SK-N-SH treated with all-trans-retinoic acid at 6 μM for 48 hours (cell line): ENCODE results near the gene SIAH1.
"Not testable (repeated sequence)": the region's sequence is repeated elsewhere in the genome, so short reads cannot be mapped to it uniquely, and the experiment has no call there.

Experiments used
- ATAC-seq: fragments of 200-7000 bp; cut with Tn5 transposase; 3 replicates; pipeline ENCODE4 v1.9.1; 2020; ENCODE audit warnings: mild to moderate bottlenecking, moderate library complexity
- ARNTL ChIP-seq: fragments of 450-650 bp; formaldehyde crosslinking; IDR thresholded peaks from 2 replicates; pipeline ENCODE4 v1.5.0; 2020; ENCODE audit warnings: low read depth, mild to moderate bottlenecking, moderate library complexity, borderline replicate concordance
- ESRRG ChIP-seq: fragments of 250-450 bp; sonication (Bioruptor Pico); IDR thresholded peaks from 2 replicates; pipeline ENCODE4 v1.6.1; 2021; ENCODE audit warnings: mild to moderate bottlenecking
- GLIS3 ChIP-seq: fragments of 250-450 bp; sonication (Bioruptor Pico); IDR thresholded peaks from 2 replicates; pipeline ENCODE4 v1.5.0; 2020; ENCODE audit warnings: mild to moderate bottlenecking, moderate library complexity
- ISL1 ChIP-seq: fragments of 250-450 bp; sonication (Bioruptor Pico); IDR thresholded peaks from 2 replicates; pipeline ENCODE4 v2.1.2; 2022; ENCODE audit warnings: mild to moderate bottlenecking, moderate library complexity
- OSR1 ChIP-seq: fragments of 250-450 bp; sonication (Bioruptor Pico); IDR thresholded peaks from 2 replicates; pipeline ENCODE4 v1.8.0; 2022; ENCODE audit warnings: moderate library complexity, mild to moderate bottlenecking, inconsistent platforms
- TCF4 ChIP-seq: fragments of 250-450 bp; sonication (Bioruptor Pico); IDR thresholded peaks from 2 replicates; pipeline ENCODE4 v1.8.0; 2021; ENCODE audit warnings: mild to moderate bottlenecking, moderate library complexity, borderline replicate concordance
- TOX ChIP-seq: fragments of 250-450 bp; sonication (Bioruptor Pico); IDR thresholded peaks from 2 replicates; pipeline ENCODE4 v1.8.0; 2021; ENCODE audit warnings: mild to moderate bottlenecking, moderate library complexity, borderline replicate concordance
- ZC3H10 ChIP-seq: fragments of 250-450 bp; sonication (Bioruptor Pico); IDR thresholded peaks from 2 replicates; pipeline ENCODE4 v1.5.1; 2021; ENCODE audit warnings: mild to moderate bottlenecking, moderate library complexity
- ZFP3 ChIP-seq: fragments of 250-450 bp; sonication (Bioruptor Pico); IDR thresholded peaks from 2 replicates; pipeline ENCODE4 v1.5.0; 2020; ENCODE audit warnings: mild to moderate bottlenecking, moderate library complexity
- ZFP30 ChIP-seq: fragments of 450-650 bp; formaldehyde crosslinking; IDR thresholded peaks from 2 replicates; pipeline ENCODE4 v1.5.0; 2022; ENCODE audit warnings: mild to moderate bottlenecking, moderate library complexity
- ZNF565 ChIP-seq: fragments of 450-650 bp; formaldehyde crosslinking; conservative IDR thresholded peaks from 2 replicates; pipeline ENCODE4 v1.5.0; 2020; ENCODE audit warnings: low read depth, mild to moderate bottlenecking, moderate library complexity
- ZNF70 ChIP-seq: fragments of 450-650 bp; formaldehyde crosslinking; IDR thresholded peaks from 2 replicates; pipeline ENCODE4 v1.5.0; 2020; ENCODE audit warnings: mild to moderate bottlenecking, moderate library complexity
- ZNF8 ChIP-seq: fragments of 450-650 bp; formaldehyde crosslinking; IDR thresholded peaks from 2 replicates; pipeline ENCODE4 v1.5.0; 2020; ENCODE audit warnings: mild to moderate bottlenecking, moderate library complexity
- TF ChIP-seq, protein P1 (sequence below): fragments of 250-450 bp; sonication (Bioruptor Pico); IDR thresholded peaks from 2 replicates; pipeline ENCODE4 v1.5.1; 2020; ENCODE audit warnings: low read depth, mild to moderate bottlenecking, moderate library complexity
- TF ChIP-seq, protein P2 (sequence below): fragments of 250-450 bp; sonication (Bioruptor Pico); IDR thresholded peaks from 2 replicates; pipeline ENCODE4 v1.8.0; 2021; ENCODE audit warnings: low read depth, mild to moderate bottlenecking, moderate library complexity, borderline replicate concordance
- TF ChIP-seq, protein P3 (sequence below): fragments of 250-450 bp; sonication (Bioruptor Pico); IDR thresholded peaks from 2 replicates; pipeline ENCODE4 v1.8.0; 2020; ENCODE audit warnings: mild to moderate bottlenecking, moderate library complexity, borderline replicate concordance
- TF ChIP-seq, protein P4 (sequence below): fragments of 250-450 bp; sonication (Bioruptor Pico); IDR thresholded peaks from 2 replicates; pipeline ENCODE4 v1.5.1; 2021; ENCODE audit warnings: mild to moderate bottlenecking, moderate library complexity
- TF ChIP-seq, protein P5 (sequence below): fragments of 250-450 bp; sonication (Bioruptor Pico); IDR thresholded peaks from 2 replicates; pipeline ENCODE4 v1.5.0; 2020; ENCODE audit warnings: mild to moderate bottlenecking, moderate library complexity

The SIAH1 gene

DNA sequence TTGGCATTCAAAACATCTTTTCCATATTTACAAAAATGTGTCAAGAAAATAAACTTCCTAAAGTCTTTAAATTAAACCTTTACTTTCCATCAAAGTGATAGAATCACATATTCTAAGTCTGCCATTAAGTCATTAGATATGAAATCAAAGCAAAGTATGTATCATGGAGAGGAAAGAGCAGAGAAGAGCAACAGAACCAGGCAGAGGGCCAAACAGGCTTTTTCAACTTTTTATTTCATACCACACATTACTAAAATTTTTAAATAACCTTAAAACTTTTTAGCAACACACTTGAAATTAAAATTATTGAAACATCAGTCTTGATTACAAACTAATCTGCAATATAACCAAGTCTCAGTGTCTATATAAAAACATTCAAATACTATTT is 13.8 kb downstream of the SIAH1 start:
- TF ChIP-seq, protein P1, sequence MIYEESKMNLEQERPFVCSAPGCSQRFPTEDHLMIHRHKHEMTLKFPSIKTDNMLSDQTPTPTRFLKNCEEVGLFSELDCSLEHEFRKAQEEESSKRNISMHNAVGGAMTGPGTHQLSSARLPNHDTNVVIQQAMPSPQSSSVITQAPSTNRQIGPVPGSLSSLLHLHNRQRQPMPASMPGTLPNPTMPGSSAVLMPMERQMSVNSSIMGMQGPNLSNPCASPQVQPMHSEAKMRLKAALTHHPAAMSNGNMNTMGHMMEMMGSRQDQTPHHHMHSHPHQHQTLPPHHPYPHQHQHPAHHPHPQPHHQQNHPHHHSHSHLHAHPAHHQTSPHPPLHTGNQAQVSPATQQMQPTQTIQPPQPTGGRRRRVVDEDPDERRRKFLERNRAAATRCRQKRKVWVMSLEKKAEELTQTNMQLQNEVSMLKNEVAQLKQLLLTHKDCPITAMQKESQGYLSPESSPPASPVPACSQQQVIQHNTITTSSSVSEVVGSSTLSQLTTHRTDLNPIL (CRISPR knock-in tag) = no peak
- peak; percentile 40 for TF ChIP-seq ISL1 (CRISPR knock-in tag)
- TF ChIP-seq, all 23 proteins: peak for 1
- no peak for ATAC-seq

DNA sequence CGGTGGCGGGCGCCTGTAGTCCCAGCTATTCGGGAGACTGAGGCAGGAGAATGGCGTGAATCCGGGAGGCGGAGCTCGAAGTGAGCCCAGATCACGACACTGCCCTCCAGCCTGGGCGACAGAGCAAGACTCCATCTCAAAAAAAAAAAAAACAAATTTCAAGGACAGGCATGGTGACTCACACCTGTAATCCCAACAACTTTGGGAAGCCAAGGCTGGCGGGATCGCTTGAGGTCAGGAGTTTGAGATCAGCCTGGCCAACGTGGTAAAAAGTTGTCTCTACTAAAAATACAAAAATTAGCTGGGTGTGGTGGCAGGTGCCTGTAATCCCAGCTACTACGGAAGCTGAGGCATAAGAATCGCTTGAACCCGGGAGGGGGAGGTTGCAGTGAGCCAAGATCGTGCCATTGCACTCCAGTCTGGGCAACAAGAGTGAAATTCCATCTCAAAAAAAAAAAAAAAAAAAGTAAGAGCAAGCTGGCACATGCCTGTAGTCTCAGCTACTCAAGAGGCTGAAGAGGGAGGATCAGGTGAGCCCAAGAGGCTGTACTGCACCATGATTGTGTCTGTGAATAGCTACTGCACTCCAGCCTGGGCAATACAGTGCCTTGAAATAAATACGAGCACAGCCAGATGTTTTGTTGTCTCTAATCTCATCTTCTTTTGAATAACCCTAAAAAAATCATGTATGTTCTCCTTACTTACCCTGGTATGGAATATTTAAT is 14.4 kb downstream of the SIAH1 start:
- ATAC-seq = not testable (repeated sequence)

DNA sequence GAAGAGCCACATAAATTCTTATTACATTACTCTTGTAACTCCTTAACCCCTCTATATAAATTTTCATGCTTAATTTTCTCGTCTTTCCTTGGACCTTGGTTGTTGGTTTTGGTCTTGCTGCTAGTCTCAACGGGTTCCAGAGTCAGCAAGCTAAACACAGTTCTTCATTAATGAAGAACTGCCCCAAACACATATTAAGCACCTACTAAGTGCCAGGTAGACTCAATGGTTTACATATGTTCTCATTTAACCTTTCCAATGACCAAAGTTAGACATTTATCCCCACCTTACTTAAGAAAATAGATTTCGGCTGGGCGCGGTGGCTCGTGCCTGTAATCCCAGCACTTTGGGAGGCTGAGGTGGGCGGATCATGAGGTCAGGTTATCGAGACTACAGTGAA is 15.0 kb downstream of the SIAH1 start:
- TF ChIP-seq ESRRG (no peak), GLIS3 (CRISPR knock-in tag) (no peak), ARNTL (CRISPR knock-in tag) (no peak), OSR1 (no peak), ZFP30 (CRISPR knock-in tag) (no peak), ZNF8 (CRISPR knock-in tag) (no peak), ZNF565 (CRISPR knock-in tag) (no peak), TOX (CRISPR knock-in tag) (no peak), TCF4 (CRISPR knock-in tag) (no peak), ZC3H10 (no peak)
- TF ChIP-seq, protein P2, sequence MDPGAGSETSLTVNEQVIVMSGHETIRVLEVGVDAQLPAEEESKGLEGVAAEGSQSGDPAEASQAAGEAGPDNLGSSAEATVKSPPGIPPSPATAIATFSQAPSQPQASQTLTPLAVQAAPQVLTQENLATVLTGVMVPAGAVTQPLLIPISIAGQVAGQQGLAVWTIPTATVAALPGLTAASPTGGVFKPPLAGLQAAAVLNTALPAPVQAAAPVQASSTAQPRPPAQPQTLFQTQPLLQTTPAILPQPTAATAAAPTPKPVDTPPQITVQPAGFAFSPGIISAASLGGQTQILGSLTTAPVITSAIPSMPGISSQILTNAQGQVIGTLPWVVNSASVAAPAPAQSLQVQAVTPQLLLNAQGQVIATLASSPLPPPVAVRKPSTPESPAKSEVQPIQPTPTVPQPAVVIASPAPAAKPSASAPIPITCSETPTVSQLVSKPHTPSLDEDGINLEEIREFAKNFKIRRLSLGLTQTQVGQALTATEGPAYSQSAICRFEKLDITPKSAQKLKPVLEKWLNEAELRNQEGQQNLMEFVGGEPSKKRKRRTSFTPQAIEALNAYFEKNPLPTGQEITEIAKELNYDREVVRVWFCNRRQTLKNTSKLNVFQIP (CRISPR knock-in tag) = no peak
- TF ChIP-seq, protein P3, sequence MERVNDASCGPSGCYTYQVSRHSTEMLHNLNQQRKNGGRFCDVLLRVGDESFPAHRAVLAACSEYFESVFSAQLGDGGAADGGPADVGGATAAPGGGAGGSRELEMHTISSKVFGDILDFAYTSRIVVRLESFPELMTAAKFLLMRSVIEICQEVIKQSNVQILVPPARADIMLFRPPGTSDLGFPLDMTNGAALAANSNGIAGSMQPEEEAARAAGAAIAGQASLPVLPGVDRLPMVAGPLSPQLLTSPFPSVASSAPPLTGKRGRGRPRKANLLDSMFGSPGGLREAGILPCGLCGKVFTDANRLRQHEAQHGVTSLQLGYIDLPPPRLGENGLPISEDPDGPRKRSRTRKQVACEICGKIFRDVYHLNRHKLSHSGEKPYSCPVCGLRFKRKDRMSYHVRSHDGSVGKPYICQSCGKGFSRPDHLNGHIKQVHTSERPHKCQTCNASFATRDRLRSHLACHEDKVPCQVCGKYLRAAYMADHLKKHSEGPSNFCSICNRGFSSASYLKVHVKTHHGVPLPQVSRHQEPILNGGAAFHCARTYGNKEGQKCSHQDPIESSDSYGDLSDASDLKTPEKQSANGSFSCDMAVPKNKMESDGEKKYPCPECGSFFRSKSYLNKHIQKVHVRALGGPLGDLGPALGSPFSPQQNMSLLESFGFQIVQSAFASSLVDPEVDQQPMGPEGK (CRISPR knock-in tag) = no peak
- no peak for ATAC-seq

DNA sequence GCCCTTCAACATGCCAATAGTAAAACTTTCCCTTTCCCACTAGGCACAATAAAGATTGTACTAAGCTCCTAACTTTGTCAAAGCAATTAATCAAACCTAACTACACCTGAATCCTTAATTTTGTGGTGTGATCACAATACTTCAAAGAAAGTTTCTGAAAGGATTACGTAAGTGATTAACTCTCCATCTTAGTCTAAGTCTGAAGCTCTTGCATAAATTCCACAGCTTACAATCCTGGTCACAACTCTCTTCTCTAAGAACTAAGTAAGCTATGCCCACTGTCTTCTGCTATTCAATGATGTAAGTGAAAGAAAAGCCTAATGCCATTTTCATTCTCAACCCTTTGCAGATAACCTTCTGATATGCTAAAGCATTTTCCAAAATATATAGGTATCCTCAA is 15.4 kb downstream of the SIAH1 start:
- no peak for ATAC-seq
- TF ChIP-seq, protein P3 (CRISPR knock-in tag) = no peak
- TF ChIP-seq TOX (CRISPR knock-in tag) (no peak), ISL1 (CRISPR knock-in tag) (no peak), ZFP3 (no peak), ZNF70 (CRISPR knock-in tag) (no peak)
- TF ChIP-seq, protein P4, sequence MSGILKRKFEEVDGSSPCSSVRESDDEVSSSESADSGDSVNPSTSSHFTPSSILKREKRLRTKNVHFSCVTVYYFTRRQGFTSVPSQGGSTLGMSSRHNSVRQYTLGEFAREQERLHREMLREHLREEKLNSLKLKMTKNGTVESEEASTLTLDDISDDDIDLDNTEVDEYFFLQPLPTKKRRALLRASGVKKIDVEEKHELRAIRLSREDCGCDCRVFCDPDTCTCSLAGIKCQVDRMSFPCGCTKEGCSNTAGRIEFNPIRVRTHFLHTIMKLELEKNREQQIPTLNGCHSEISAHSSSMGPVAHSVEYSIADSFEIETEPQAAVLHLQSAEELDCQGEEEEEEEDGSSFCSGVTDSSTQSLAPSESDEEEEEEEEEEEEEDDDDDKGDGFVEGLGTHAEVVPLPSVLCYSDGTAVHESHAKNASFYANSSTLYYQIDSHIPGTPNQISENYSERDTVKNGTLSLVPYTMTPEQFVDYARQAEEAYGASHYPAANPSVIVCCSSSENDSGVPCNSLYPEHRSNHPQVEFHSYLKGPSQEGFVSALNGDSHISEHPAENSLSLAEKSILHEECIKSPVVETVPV (CRISPR knock-in tag) = no peak
- TF ChIP-seq, protein P5, sequence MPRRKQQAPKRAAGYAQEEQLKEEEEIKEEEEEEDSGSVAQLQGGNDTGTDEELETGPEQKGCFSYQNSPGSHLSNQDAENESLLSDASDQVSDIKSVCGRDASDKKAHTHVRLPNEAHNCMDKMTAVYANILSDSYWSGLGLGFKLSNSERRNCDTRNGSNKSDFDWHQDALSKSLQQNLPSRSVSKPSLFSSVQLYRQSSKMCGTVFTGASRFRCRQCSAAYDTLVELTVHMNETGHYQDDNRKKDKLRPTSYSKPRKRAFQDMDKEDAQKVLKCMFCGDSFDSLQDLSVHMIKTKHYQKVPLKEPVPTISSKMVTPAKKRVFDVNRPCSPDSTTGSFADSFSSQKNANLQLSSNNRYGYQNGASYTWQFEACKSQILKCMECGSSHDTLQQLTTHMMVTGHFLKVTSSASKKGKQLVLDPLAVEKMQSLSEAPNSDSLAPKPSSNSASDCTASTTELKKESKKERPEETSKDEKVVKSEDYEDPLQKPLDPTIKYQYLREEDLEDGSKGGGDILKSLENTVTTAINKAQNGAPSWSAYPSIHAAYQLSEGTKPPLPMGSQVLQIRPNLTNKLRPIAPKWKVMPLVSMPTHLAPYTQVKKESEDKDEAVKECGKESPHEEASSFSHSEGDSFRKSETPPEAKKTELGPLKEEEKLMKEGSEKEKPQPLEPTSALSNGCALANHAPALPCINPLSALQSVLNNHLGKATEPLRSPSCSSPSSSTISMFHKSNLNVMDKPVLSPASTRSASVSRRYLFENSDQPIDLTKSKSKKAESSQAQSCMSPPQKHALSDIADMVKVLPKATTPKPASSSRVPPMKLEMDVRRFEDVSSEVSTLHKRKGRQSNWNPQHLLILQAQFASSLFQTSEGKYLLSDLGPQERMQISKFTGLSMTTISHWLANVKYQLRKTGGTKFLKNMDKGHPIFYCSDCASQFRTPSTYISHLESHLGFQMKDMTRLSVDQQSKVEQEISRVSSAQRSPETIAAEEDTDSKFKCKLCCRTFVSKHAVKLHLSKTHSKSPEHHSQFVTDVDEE (CRISPR knock-in tag) = no peak
- TF ChIP-seq, all 23 proteins: peak for 0
